OCI-LY7 (cell line): Measurements from ENCODE around the gene CYBB. TPM values are rescaled to one million over a fixed set of nuclear protein-coding genes. Genes with fewer than 3 reads are reported as not detected.

Source experiments
- BruUV-seq: library from RNA; stranded (reverse); fragments of 400-500 nt; replicated peaks from 2 replicates; lab custom pipeline; 2021; lab: Mats Ljungman, UMichigan
- CTCF ChIA-PET: fragments of 300-600 bp; sonication (Branson Sonifier 250); formaldehyde crosslinking; loops from one replicate; lab custom pipeline; 2022; ENCODE audit warnings: antibody characterized with exemption; ENCODE audit not compliant: unreplicated experiment; lab: Charles Lee
- POLR2A ChIA-PET: fragments of 300-600 bp; sonication (Branson Sonifier 250); formaldehyde crosslinking; loops from one replicate; lab custom pipeline; 2022; ENCODE audit warnings: antibody characterized with exemption; lab: Charles Lee
- DNase-seq: peaks from one replicate; pipeline ENCODE4 v3.0.0-alpha.2; 2015; ENCODE audit warnings: low spot score
- H2AFZ ChIP-seq: fragments of 200-600 bp; sonication (generic), shearing (Covaris generic); 2 replicates; pipeline ENCODE4 v1.6.1; 2014; ENCODE audit warnings: mild to moderate bottlenecking, antibody characterized with exemption, low read length, moderate library complexity
- H3K27ac ChIP-seq: fragments of 200-600 bp; sonication (generic); 2 replicates; pipeline ENCODE4 v1.5.1; 2014; ENCODE audit warnings: mixed run types, low read depth, mild to moderate bottlenecking, moderate library complexity, low read length, inconsistent platforms; ENCODE audit not compliant: poor library complexity, severe bottlenecking
- H3K36me3 ChIP-seq: fragments of 200-600 bp; sonication (generic); 2 replicates; pipeline ENCODE4 v1.6.1; 2014; ENCODE audit warnings: mild to moderate bottlenecking, antibody characterized with exemption, low read length, moderate library complexity, mixed read lengths; ENCODE audit not compliant: insufficient read depth
- H3K4me1 ChIP-seq: fragments of 200-600 bp; sonication (generic); 2 replicates; pipeline ENCODE4 v1.5.1; 2014; ENCODE audit warnings: mild to moderate bottlenecking, low read length; ENCODE audit not compliant: insufficient read depth, poor library complexity, severe bottlenecking
- H3K4me2 ChIP-seq: fragments of 200-600 bp; sonication (generic); 2 replicates; pipeline ENCODE4 v1.6.1; 2014; ENCODE audit warnings: mild to moderate bottlenecking, low read length
- H3K4me3 ChIP-seq: fragments of 200-600 bp; sonication (generic); 2 replicates; pipeline ENCODE4 v1.5.1; 2014; ENCODE audit warnings: mild to moderate bottlenecking, low read depth, low read length; ENCODE audit not compliant: poor library complexity, severe bottlenecking
- H3K79me2 ChIP-seq: fragments of 200-600 bp; sonication (generic); 2 replicates; pipeline ENCODE4 v1.6.1; 2016; ENCODE audit warnings: low read depth, mild to moderate bottlenecking, low read length, moderate library complexity, mixed read lengths; ENCODE audit not compliant: insufficient read depth
- H3K9me2 ChIP-seq: fragments of 200-600 bp; sonication (generic); 2 replicates; pipeline ENCODE4 v1.6.1; 2016; ENCODE audit warnings: mild to moderate bottlenecking, low read length, mixed read lengths; ENCODE audit not compliant: insufficient read depth
- H3K9me3 ChIP-seq: fragments of 200-600 bp; sonication (generic); 2 replicates; pipeline ENCODE4 v1.6.1; 2014; ENCODE audit warnings: mild to moderate bottlenecking, mixed run types, low read length, mixed read lengths
- H4K20me1 ChIP-seq: fragments of 200-600 bp; sonication (generic); 2 replicates; pipeline ENCODE4 v1.6.1; 2014; ENCODE audit warnings: mild to moderate bottlenecking, antibody characterized with exemption, low read length, moderate library complexity, mixed read lengths; ENCODE audit not compliant: insufficient read depth
- CTCF ChIP-seq: fragments of 200-600 bp; sonication (generic); conservative IDR thresholded peaks from 2 replicates; pipeline ENCODE4 v1.5.1; 2014; ENCODE audit warnings: mild to moderate bottlenecking, antibody characterized with exemption, low read length, moderate library complexity, mixed read lengths
- EZH2phosphoT487 ChIP-seq: fragments of 200-600 bp; sonication (generic); IDR thresholded peaks from 2 replicates; pipeline ENCODE4 v1.6.1; 2018; ENCODE audit warnings: low read depth, borderline replicate concordance, mild to moderate bottlenecking, mixed run types, antibody characterized with exemption, low read length, moderate library complexity, mixed read lengths
- intact Hi-C: fragments of 100-400 bp; cut with micrococcal nuclease; formaldehyde crosslinking; loops from one replicate; pipeline ENCODE4 v1.10.0; 2022; ENCODE audit not compliant: unreplicated experiment
- total RNA-seq, 2 experiments: library from RNA; depleted of rRNA in 1 of 2; stranded (reverse); fragments of >200 nt in 1 of 2; shearing (Covaris generic) in 1 of 2; gene quantifications; 2 replicates each; pipeline ENCODE4 v1.2.3, GENCODE V29; 2014 to 2022

The CYBB gene
- total RNA-seq, 2 experiments from 2014 or later: 25.4 to 38.3 TPM

- Histone ChIP-seq H3K36me3 (no peaks in the 10 kb centered on the region), H3K4me3 (no peak overlapping the region), H3K9me2 (no peaks in the 10 kb centered on the region), H3K27ac (no peak overlapping the region), H3K79me2 (no peaks in the 10 kb centered on the region), H2AFZ (no peak overlapping the region; the same call in 1 of the 2 replicates), H4K20me1 (no peaks in the 10 kb centered on the region), H3K4me2 (no peak overlapping the region), H3K4me1 (peaks cover 10% of the 10 kb centered on the region), H3K9me3 (no peaks in the 10 kb centered on the region)
- no peak for DNase-seq
- TF ChIP-seq EZH2phosphoT487 (no peak), CTCF (no peak)
- ChIA-PET CTCF (no interaction called here), POLR2A (interaction anchor here (1.0 kb wide), 1 partner anchor 85 kb away, joined by 3 read pairs; no protein-coding TSS in a partner anchor)
- BruUV-seq: no TSS peak
- intact Hi-C loops: no loop called here
Measured at GRCh38 chrX:37829721-37830120, 49.9 kb downstream of the CYBB start.

GRCh38 chrX:37830371-37830770, 50.5 kb downstream of the CYBB start:
- H3K36me3 ChIP-seq: no peaks in the 10 kb centered on the region
- H4K20me1 ChIP-seq: no peaks in the 10 kb centered on the region
- POLR2A ChIA-PET: no interaction called here
- CTCF ChIA-PET: no interaction called here
- H3K4me3 ChIP-seq: no peak overlapping the region
- H3K4me2 ChIP-seq: no peak overlapping the region
- no peaks in the 10 kb centered on the region for H3K9me3 ChIP-seq
- BruUV-seq: no TSS peak
- H3K79me2 ChIP-seq: no peaks in the 10 kb centered on the region
- no peak for TF ChIP-seq CTCF
- TF ChIP-seq EZH2phosphoT487: no peak
- H2AFZ ChIP-seq: no peak overlapping the region
- DNase-seq: no peak
- H3K9me2 ChIP-seq: no peaks in the 10 kb centered on the region
- H3K4me1 ChIP-seq: peaks cover 4% of the 10 kb centered on the region
- intact Hi-C loops: no loop called here
- H3K27ac ChIP-seq: no peak overlapping the region

GRCh38 chrX:37834937-37835336, 55.1 kb downstream of the CYBB start:
- no TSS peak for BruUV-seq
- ChIA-PET POLR2A (no interaction called here), CTCF (no interaction called here)
- Histone ChIP-seq H3K4me1 (no peaks in the 10 kb centered on the region), H3K4me2 (no peak overlapping the region), H3K27ac (no peak overlapping the region), H3K9me2 (no peaks in the 10 kb centered on the region), H3K9me3 (no peaks in the 10 kb centered on the region), H2AFZ (no peak overlapping the region), H3K36me3 (no peaks in the 10 kb centered on the region), H3K4me3 (no peak overlapping the region), H3K79me2 (no peaks in the 10 kb centered on the region), H4K20me1 (no peaks in the 10 kb centered on the region)
- no peak for DNase-seq
- intact Hi-C loops: no loop called here
- no peak for TF ChIP-seq EZH2phosphoT487
